ENCODE measurements around the gene GALNT16.

Gene GALNT16

DNA sequence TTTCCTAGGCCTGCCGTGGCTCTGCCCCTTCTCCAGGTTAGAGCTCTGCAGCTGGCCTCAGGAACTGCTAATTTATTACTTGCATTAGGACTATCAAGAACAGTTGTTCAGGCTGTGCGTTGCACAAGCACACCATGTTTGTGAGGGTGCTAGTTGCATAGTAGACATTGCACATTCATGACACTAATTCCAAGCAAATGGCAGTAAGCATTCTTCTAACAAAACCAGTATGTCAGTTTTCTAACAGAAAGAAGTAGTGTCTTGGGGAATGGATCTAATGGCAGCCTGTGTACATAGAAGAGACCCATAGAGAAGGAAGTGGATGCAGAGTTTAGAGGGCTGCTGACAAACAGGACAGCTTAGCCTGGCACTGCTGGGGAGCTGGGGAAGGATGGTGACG lies 84.2 kb downstream of the GALNT16 start:
- no peak for DNase-seq

DNA sequence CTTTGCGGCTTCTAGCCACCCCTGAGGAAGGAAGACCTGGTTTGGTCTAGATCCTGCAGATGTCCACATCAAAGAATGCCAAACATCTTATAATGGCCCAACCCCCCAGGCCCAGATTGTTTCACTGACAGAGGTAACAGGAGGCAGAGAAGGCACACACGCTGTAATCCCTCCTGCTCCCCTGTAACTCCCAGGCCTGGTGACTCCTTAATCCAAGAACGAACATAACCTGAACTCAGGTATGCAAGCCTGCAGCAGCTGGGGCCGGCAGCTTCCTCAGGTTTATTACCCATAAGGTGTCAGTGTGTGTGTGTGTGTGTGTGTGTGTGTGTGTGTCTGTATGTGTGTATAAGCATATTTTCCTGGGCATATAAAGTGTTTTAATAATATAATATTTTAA lies 85.4 kb downstream of the GALNT16 start:
- DNase-seq = no peak

DNA sequence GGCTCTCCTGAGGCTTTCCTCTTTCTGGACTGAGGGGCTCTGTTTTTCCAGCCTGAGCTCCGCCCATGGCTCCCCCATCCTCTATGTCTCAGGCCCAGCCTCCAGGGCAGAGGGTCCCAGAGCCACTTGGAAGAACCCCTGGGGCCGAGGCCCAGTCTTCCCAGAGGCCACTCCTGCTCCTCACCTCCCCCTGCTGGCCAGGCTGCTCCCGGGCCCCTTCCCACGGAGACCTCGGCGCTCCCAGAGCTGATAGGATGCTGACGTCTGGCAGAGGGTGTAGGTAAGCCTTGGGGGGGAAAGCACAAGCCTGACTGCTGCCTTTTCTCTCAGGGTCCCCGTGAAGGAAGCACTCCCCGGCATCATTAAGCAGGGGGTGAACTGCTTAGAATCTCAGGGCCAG lies 86.8 kb downstream of the GALNT16 start:
- DNase-seq = no peak

DNA sequence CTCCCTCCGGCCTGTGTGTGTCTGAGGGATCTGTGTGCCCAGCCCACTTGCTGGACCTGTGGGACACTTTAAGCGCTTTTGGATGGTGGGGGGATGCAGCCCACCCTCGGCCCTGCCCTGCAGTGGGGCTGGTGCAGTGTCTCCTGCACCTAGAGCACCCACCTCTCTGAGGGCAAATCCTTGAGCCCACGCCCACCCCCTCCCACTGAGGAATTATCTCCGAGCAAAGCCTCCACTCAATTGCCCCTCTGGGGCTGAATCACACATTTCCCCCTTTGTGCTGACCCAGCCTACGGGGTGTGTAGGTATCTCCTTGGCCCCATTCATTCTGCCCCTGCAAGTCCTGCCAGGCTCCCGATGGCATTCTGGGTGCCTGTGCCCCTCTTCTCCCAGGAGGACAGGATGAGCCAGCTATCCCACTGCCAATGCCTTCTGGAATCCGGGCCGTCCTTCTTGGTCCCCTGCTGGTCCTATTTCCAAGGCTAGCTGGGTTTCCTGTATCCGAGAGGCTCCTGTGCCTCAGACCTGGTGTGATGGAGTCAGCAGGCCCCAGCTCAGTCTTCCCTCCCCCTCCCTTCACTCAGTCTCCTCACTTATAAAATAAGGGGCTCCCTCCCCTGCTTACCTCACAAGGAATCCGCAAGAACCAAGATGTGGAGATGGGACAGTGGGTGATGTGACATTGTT lies 89.3 kb downstream of the GALNT16 start:
- DNase-seq = no peak

DNA sequence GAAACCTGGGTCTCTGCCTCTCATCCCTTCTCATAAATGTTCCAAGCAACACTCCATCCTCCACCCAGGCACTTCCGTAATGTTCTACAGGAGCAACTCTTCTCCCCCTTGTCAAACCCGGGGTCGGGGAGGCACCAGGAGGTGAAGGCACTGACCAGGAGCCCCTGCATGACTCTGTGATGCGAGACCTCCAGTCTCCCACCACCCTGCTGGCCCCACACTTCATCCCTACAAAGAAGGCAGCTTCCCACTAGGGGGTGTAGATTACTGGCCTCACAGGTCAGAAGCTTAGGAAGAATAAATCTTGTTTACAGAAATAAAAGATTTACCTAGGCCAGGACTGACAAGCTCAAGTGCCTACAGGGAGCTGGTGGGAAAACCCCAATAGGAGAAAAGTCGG lies 90.9 kb downstream of the GALNT16 start:
- no peak for DNase-seq

DNA sequence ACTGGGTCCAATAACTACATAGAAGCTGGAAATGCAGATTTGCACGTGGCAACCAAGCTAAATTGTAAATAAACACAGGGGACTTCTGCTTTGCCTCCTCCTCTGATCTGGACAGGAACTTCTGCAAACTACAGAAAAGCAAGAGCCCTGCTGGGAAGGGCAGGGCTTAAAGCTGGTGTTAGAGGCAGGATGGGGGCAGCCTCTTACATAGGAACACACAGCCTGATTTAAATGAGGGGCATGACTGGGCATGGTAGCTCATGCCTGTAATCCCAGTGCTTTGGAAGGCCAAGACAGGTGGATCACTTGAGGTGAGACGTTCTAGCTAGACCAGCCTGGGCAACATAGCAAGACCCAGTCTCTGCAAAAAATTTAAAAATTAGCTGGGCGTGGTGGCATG lies 91.4 kb downstream of the GALNT16 start:
- no peak for DNase-seq

DNA sequence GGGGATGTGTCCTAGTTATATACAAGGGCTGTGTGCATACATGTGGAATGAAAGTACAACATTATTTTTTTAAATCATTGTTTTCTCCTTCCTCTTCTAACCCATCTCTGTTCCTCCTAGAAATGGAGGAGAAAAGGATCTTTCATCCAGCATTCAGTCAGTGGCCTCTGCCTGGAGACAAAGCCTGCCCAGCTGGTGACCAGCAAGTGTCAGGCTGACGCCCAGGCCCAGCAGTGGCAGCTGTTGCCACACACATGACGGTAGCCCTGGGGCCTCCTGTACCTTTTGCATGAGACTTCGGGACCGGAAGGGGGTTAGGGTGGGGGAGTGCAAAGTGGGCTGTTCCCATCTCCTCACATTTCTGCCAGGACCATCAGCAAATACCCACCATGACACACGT lies 92.0 kb downstream of the GALNT16 start:
- no peak for DNase-seq

DNA sequence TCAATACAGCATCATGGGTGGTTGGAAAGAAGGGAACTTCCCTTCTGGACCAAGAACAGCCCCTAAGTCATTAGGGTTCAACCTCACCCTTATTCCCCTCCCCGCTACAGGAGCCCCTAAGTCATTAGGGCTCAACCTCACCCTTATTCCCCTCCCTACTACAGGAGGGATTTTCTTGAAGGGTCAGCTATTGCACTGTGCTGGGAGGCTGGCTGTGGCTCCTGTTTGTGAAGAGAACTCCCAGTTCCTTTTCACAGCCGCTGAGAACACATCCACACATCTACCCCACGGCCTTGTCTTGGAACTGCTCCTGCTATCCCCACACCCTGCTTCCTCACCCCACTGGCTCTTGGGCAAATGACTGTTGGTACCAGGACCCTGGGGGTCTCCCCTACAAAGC lies 93.2 kb downstream of the GALNT16 start:
- DNase-seq = no peak

DNA sequence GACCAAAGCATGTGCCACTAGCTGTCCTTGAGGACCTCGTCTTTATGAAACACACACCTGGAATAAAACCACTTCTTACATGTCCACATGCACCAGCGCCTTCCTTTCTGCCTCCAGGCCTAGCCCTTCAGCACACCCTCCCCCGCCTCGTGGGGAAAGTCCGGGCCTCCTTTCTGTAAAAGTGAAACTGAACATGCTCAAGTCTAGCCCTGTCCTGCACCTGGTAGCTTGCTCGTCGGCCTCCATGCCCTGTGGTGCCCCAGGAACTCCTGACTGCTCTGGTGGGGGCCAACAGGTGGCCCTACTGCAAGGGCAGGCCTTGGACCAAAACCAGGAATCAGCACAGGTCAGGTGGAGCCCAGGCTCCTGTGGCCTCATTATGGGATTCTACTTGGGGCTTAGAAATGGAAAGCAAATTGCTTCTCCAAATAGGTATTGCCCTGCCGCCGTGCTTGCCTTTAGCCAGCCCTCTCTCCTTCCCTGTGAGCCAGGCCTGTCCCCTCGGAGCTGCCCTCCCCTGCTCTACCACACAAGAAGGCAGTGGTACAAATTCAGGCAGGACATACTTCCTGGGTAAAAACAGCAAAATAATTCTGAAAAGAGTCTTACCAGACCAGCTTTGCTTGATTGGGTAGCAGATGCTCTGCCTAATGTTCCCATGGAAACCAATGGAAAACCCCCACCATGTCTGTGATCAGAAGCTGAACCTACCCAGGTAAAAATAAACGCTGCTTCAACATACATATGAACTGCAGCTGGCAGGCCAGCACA lies 94.6 kb downstream of the GALNT16 start:
- no peak for DNase-seq

DNA sequence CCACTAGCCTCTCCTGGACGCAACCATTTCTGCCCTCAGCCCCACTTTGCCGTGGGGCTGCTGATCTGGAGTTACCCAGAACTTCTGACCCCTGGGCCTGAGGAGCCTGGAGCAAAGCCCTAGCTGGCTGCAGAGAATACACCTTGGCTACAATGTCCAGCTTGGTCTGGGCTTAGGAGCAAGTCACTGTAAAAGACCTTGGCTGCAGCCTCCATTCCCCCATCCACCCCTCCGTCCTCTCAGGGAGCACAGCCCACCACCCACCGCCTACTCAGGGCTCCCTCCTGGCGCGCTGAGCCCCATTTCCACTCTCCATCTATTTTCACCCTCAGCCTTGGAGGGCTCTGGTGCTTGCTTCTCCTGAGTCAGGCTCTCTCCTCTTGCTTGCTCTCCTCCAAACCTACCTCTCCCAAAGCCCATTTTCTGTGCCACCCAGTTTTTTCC lies 95.2 kb downstream of the GALNT16 start:
- DNase-seq = no peak

DNA sequence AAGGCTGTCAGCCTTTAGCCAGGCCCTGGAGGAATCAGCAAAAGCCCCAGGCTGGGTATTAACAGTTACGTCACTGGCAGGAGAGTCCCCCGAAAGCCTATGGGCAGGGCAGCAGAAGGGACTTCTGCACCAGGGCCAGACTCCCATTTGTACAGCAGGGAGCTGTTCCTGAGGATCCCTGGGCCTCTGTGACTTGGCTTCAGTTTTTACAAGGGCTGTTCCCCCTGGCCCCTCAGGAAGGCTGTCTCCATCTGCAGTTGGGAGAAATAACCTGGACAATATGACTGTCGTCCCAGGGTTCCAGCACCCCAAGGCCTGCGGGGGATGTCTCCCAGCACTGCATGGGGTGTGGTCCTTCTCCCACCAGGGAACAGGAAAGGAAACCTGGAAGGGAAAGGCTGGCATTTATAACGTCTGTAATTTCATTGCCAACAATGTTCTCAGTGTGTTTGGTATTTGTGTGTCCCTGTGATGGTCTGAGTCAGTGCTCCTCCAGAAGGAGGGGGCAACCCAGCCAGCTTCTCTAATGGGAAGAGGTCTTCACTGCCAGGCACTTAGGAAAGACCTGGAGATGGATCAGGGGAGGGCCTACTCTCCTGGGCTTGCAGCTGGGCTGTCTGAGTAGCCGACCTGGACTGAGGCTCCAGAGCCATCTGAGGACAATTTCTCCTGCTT lies 95.8 kb downstream of the GALNT16 start:
- DNase-seq = no peak

DNA sequence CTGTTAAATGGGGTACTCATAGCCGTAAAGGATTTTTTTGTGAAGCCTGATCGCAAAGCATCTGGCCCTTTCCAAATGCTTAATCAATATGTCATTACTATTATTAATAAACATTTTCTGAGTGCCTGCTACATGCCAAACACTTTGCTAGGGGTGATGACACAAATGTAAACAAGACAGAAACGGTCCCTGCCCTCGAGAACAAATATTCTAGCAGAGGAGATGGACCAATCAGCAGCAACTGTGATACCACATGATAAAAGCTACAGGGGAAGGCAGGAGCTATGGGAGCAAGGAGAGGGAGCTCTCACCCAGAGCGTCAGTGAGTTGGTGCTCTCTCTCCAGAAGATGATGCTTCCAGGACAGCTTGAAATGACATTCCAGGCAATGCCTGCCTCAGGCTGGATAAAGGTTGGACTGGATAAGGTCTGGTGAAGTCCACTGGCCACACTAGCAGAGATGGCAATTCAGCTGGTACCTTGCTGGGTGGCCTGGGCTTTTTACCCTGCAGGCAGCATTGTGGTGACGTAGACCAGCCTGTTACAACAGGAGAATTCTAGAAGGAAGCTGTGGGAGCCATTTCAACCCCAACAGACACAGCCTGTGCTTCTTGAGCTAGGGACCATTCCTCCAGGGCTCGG lies 97.1 kb downstream of the GALNT16 start:
- DNase-seq = no peak

DNA sequence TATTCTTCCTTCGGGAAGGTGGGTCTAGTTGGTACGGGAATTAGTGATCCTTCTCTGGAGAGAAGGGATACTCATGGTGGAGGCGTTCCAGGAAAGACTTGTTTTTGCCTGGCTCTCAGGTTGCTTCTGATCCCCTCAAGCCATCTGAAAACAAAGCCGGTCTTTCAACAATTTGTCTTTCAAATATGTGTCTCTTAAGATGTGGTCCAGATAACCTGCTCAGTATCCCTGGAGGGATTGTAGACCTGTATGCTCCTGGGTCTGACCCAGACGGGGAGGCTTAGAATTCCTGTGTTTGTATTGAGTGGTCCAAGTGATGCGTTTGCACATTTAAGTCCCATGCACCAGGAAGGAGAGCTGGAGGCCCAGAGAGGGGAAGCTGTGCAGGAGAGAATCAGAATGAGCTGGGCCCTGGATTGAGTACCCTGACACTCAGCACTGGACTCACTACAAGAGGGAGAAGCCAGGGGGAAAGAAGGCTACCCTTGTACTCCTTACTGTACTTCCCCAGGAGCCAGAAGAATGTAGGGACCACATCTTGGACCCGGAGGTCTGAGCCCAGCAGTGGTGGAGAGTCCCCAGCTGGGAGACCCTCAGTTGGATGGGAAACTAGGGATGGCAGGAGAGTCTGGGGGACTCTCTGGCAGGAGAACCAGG lies 97.7 kb downstream of the GALNT16 start:
- no peak for DNase-seq

DNA sequence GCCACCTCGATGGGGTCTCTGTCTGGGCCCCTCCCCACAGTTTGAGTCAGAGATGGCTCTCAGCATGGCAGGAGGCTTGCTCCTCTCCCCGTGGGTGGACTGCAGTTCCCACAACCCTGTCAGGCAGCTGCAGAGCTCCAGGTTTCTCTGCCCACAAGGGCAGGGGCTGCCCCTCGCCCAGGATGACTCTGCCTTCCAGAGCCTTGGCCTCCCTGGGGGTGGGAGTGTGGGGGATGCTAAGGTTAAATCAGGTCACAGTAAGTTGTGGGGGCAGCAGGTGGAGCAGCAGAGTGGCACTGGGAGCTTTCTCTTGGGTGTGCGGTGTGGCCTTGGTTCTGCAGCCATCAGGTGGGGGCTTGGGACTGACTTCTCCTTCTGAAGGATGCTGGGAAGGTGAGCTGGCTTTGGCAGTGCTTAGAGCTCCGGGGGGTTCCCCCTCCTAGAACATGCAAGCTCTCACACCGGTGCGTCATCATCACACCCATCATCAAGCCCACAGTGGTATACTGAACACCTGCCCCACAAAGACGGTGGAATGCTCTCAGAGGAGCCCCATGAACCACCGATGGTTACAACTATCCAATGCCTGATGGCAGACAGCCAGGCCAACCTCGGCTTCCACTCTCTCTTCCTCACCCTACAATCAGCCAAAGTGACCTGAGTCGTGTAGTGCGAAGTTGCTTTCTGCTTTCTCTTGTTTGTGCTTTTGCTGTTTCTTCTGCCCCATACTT lies 98.4 kb downstream of the GALNT16 start:
- DNase-seq = no peak

DNA sequence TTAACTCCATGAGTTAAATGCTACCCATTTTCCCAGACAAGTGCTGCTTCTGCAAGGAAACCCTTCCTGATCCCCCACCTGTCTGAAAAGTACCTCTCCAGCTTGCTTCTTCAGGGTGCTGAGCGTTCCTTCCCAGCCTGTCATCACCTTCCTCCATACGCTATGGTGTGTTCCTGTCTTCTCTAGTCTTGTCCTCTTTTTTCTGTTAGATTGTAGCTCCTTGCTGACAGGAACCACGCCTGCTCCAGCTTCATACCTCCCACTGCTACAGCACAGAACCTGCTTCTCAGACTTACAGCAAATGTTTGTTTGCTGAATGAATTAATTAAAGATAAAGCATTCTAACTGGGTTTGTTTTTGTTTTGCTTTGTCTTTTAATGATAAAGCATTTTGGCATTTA lies 99.0 kb downstream of the GALNT16 start:
- no peak for DNase-seq

DNA sequence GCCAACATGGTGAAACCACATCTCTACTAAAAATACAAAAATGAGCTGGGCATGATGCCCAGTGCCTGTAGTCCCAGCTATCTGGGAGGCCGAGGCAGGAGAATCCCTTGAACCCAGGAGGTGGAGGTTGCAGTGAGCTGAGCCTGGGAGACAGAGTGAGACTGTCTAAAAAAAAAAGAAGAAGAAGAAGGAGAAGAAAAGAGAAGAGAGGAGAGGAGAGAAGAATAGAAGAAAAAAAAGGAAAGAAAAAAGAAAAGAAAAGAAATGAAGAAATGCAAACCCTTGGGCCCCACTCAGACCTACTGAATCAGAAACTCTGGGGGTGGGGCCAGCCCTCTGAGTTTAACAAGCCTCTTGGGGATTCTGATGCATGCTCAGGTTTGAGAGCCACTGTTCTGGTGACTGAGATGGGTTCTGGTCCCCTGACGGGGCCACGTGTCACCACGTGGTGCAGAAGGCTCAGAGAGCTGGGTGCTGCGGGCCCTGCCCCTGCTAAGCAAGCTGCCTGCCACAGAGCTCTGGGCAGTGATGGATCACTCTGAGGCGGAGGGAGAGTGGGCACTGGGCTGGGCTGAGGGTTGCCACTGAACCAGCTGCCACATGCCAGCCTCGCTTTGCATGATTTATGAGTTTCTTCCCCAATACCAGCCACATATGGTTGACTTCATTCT lies 100.6 kb downstream of the GALNT16 start:
- DNase-seq = no peak

DNA sequence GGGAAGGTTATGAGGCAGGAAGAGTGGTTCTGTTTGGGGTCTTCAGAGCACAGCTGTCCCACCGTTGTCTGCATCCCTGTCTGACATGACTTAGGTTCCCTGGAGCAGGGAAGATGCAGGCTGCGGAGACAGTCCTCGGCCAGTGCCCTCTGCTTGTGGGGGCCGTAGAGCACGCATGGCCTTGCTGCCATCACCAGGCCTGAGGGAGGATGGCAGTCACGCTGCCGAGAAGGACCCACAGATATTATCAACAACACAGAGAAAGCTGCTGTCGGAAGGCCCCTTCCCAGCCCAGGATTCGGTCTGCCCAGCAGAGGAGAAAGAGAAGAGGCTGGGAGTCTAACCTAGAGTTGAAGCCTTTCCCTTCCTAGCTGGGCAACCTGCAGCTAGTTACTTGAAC lies 103.1 kb downstream of the GALNT16 start:
- DNase-seq = no peak

DNA sequence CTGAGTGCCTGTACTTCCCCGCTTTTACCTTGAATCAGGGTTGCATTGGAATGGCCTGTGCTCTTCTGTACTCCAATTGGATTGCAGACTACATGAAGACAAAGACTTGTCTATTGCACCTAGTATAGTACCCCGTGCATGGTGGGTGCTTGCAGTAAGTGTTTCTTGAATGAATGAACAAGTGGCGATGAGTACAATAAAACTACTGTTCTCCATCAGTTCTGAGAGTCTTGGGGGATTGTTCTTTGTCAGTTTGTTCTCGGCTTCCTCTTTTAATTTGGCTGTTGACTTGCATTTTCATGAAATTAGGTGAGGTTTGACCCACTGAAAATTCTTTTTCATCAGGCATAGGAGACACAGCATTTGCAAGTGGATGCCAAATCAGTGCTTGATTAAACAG lies 104.0 kb downstream of the GALNT16 start:
- no peak for DNase-seq

DNA sequence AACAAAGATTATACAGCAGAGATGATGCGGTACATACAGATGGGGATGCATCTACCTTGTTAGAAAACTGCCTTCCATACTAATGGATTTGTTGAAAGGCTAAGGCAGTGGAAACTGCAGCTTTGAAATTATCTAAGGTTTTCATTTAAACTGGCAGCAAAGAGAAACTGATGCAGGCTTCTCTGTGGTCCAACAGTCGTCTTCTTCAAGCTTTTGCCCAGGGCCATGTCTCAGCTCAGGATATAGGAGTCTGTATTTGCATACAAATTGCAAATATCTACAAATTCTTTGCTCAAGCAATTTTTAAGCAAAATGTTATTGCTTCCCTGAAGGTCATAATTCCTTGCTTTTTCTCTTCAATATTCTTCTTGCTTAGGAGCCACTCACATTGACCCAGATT lies 104.4 kb downstream of the GALNT16 start:
- no peak for DNase-seq

DNA sequence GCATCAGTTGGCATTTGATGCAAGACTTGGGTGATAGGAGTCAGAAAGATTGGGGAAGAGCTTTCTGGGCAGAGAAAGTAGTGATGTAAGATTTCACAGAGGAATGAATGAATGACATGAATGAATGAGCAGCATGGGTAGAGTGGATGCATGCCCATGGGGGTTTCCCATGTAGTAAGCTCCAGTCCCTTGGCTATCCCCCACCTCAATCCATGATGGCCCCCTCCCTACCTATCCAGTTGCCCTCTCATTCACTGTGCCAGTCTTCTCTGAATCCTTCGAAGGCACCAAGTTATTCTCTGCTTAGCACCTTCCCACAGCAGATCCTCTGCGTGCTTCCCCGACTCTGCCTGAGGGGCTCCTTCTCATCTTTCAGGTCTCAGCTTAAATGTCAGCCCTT lies 106.1 kb downstream of the GALNT16 start:
- no peak for DNase-seq

DNA sequence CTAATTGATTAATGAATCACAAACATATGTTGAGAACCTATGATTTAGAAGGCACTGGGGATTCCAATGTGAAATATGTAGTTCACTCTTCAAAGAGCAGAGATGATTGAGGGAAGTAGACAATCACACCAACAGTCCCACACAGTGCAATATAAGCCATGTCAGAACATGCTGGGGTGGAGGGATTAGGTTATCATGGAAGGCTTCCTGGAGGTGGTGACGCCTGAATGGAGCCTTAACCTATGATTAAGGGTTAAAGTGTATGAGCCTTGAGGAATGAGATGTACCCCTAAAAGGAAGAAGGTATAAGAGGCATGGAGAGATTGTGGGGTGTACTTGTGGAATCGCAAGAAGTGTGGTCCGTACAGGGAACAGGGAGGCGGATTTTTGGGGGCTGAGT lies 106.8 kb downstream of the GALNT16 start:
- DNase-seq = no peak

DNA sequence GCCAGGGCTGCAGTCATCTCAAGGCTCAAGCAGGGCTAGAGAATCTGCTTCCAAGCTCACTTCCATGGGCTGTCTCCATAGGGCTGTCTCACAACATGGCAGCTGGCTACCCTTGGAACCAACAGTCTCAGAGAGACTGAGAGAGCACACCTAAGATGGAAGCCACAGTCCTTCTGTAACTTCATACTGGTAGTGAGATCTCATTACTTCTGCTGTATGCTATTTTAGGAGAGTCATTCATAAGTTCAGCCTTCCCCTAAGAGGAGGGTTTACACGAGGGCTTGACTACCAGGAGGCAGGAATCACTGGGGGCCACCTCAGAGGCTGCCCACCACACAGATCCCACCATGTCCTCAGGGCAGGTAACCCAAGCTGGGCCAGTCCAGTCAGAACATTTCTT lies 108.4 kb downstream of the GALNT16 start:
- DNase-seq = no peak

Data from cortex of kidney (tissue), 1 donor.